COLO668 (cell line): ENCODE data around the gene KLHL30.

ENCODE experiments used
- DNase-seq: peaks from one replicate; lab custom pipeline; 2025; ENCODE audit not compliant: unreplicated experiment; lab: John Stamatoyannopoulos, UW

KLHL30 gene

DNA sequence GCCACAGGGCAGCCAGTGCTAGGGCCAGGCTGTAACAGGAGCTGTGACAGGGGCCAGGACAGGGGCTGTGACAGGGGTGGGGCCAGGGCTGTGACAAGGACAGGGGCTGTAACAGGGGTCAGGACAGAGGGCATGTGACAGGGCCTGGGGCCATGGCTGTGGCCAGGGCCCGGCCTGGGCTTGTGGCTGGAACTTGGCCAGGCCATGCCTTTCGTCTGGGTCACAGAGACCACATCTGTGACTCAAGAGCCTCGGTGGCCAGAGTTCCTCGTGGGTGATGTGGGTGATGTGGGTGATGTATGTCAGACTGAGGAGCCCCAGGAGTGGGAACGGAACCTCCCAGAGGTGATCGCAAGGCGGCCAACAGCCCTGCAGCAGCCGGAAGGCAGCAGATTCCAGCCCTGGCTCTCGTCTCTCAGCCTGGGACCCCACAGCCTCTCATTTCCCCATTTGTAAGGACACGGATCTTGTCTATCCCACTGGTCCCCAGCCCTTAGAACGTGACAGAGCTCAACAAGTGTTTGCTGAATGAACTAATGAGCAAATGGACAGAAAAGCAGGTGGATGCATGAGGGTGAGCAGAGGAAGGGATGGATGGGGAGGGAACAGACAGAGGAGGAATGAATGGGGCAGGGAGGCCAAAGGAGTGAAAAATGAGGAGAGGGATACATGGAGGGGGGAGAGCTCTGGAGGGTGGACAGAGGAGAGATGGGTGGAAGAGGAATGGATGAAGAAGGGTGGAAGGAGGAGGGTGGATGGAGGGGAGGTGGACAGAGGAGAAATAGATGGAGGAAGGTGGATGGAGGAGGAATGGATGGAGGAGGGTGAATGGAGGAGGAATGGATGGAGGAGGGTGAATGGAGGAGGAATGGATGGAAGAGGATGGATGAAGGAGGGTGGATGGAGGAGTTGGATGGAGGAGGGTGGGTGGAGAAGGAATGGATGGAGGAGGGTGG lies 21.0 kb upstream of the KLHL30 start:
- DNase-seq: no peak

DNA sequence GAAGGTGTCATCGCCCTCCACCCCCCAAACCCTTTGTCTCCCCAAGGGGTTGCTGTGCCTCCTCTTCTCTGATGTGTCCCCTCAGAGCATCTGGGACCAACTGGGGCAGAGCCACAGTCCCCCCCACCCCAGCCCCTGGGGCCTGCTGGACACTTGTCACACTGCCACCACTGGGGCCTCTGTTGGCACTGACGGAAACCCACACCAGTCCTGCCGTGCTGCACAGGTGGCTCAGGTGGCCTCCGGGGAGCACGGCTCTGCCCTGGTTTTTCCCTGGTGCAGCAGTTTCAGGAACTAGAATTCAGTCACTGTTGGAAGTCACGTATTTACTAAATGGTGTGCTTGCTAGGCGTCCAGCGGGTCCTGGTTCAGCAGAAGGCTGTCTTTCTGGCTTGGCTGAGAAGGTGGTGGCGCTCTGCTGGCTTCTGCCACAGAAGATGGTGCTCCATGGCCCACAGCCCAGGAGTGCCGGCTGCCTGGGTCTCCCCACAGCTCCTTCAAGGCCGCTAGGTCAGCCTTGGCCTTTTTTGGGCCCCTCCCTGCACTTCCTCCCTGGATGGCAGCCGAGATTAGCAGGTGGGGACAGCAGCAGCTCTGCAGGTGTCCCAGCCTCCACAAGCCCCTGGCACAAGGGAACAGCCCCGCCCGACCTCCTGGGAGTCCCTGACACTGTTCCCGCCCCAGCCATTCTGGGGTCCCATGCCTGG lies 18.6 kb upstream of the KLHL30 start:
- DNase-seq: no peak

DNA sequence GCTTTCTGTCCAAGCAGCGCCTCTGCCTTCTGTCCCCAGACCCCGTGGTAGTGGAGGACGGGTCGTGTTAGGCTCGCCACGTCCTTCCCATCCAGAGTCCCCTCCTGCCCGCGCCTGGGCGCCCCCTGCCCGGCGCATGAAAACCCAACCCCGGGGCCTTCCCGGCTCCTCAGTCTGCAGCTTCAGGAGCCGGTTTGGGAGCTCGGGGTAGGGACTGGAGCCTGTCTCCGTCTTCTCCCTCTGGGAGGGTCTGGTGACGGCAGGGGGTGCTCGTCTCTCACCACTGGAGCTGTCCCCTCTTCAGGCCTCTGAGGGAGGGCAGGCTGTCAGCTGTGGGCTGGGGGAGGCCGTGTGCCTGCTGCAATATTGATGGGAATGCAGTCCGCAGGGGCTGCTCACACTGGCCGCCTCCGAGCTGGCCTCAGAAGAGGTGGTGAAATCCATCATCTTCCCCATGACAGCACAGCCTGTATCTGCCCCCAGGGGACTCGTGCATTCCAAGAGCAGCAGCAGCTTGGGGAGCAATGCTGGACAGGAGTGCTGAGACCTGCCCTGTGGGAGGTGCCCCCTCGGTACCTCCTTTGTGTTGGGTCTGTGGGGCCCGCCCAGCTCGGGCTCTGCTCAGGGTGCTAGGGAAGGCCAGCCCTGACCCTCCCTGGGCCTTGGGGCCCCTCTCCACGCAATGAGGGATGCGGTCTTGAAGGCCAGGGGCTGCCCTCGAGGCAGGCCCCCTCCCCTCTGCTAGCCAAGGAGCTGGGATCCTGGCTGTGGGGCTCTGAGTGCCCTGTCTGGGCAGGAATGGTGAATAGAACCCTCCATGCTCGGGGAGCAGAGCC lies 17.8 kb upstream of the KLHL30 start:
- no peak for DNase-seq

GRCh38 chr2:238121511-238122286 lies 16.8 kb upstream of the KLHL30 start:
- no peak for DNase-seq

DNA sequence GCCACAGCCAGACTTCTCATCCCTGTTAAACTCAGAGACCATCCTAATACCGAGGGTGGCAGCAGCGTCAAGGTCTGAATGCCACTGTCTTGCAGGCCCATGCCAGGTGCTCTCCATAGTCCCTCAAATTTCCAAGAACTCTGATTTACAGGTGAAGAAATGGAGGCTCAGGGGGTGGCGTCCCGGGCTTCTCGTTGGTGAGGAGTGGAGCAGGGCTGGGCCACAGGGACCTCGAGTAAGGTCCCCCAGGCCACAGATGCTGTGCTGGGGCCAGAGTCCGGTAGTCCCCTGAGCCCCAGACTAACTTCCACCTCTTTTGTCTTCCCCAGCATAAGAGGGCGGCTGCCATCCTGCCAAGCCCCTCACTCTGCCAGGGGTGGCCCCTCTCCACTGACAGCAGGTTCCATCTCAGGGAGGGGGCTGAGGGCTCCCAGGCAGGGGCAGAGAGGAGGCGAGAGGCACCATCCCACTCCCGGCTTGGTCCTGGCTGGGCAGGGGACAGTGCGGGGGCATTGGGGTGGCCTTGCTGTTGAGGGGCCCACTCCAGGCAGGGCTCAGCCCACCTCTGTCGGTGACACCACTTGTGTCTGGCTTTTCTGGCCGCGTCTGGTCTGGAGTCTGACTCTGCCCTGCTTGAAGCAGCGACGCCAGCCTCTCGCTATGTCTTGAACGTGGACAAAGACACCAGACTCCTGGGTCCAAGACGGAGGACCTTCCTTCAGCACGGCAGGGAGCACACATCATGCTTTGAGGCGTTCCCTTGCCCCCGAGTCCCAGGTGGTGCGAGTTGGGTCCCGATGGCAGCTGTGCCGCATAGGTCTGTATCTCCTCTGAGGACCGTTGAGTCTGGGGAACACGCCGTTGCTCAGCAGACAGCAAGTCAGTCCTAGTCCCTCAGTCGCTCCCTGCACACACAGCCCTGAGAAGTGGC lies 15.9 kb upstream of the KLHL30 start:
- no peak for DNase-seq

GRCh38 chr2:238123218-238123971 lies 15.1 kb upstream of the KLHL30 start:
- DNase-seq: no peak

DNA sequence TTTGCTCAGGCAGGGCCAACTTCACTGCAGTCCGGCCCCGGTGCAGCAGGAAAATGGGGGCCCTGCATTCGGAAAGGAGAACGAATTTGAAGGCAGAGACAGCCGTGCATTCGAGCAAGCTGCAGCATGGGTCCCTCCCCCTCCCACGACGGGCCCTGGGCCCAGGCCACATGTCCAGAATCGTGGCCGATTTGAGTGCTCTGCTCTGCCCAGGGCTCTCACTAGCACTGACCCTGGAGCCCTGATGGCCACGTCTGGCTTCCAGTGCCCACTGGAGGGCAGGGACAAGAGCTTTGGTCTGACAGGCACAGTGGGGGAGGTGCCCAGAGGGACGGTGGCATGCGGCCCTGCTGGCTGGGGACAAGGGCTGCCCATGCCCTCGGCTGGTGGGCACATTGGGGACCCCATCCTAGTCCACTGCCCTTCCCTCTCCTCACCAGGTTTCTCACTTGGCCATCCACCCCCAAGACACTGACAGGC lies 14.4 kb upstream of the KLHL30 start:
- DNase-seq: no peak

- no peak for DNase-seq
These were observed 13.9 kb upstream of the KLHL30 start for GRCh38 chr2:238124488-238125126.

GRCh38 chr2:238125127-238125885 lies 13.2 kb upstream of the KLHL30 start:
- DNase-seq: no peak

GRCh38 chr2:238126338-238126737 lies 12.1 kb upstream of the KLHL30 start:
- DNase-seq: no peak

- DNase-seq: no peak
These were observed 11.7 kb upstream of the KLHL30 start for GRCh38 chr2:238126775-238127164.

DNA sequence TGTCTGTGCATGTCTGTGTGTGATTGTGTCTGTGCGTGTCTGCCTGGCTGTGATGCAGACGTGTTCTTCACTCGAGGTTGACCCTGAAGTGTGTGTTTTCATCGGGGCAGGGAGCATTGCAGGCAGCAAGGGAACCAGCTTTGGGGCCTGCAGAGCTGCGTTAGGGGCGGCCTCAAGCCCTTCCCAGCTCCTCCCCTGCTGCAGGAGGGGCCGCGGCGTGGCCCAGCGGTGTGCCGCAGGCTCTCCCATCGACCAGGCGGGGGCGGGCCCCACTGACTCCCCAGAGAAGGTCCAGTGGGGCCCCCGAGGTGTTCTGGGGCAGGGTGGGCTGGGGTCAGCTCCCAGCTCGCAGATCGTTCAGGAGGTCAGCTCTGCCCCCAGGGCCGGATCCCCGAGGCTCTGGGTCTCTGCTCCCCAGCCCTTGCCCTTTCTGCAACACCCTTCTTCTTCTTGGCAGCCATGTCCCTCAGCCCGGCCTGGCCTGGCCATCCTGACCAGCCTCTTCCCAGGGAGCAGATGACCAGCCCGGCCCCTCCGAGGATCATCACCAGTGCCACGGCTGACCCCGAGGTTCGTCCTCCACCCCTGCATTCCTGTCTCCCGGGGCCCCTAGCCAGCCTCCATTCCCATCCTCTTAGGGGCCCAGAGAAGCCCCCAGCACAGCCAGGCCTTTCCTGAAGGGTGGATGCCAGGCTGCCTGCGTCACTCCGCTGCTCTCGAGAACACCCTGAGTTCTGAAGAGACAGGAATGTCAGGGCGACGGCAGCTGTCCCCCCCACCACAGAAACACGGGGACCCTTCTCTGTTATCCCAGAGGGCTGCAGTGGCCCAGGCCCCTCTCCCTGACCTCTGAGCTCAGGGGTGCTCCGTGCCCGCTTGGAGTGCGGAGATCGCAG lies 11.1 kb upstream of the KLHL30 start:
- DNase-seq: no peak

GRCh38 chr2:238128061-238128440 lies 10.4 kb upstream of the KLHL30 start:
- DNase-seq: no peak

GRCh38 chr2:238128534-238129001 lies 9.9 kb upstream of the KLHL30 start:
- DNase-seq: no peak

- DNase-seq: no peak
These were observed 9.1 kb upstream of the KLHL30 start for GRCh38 chr2:238129166-238130010.
